ENCODE results near the gene OTOP2.

DNA sequence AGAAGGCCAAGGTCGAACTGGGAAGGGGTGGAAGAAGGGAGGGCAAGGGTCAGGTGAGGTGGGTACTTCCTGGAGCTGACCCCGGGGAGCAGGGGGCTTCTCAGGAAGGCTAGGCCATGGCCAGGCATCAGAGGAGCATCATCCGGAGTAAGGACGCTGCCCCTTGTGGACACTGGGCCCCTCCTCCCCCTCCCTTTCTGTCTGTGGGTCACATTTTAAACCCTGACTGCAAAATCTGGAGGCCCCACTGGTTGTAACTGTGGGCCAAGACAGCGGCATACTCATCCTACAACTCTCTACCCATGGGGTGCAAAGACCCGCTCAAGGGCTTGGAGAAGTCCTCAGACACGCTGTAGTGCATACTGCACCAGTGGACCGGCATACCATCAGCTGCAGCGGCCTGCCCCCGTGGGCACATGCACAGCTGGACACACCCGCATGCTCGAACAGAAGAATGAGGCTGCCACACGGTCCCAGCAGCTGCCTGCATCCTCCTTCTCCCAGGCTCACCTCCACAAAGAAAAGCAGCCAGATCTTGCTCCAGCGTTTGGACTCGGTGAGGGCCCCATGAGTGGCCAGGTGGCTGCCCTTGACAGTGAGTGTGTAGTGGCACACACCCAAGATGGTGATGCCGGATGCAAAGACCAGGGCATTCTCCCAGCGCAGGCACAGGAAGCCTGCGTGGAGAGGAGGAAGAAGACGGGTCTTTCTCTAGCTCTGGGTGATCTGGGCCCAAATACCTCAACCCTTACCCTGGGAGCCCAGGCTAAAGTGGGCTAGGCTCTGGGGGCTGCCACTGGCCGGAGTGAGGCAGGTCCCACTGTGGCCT, 31.8 kb upstream of the OTOP2 start:
- no peak for TF ChIP-seq EP300 (IDR thresholded peaks at IDR 0.05)
- TF ChIP-seq, protein P1, sequence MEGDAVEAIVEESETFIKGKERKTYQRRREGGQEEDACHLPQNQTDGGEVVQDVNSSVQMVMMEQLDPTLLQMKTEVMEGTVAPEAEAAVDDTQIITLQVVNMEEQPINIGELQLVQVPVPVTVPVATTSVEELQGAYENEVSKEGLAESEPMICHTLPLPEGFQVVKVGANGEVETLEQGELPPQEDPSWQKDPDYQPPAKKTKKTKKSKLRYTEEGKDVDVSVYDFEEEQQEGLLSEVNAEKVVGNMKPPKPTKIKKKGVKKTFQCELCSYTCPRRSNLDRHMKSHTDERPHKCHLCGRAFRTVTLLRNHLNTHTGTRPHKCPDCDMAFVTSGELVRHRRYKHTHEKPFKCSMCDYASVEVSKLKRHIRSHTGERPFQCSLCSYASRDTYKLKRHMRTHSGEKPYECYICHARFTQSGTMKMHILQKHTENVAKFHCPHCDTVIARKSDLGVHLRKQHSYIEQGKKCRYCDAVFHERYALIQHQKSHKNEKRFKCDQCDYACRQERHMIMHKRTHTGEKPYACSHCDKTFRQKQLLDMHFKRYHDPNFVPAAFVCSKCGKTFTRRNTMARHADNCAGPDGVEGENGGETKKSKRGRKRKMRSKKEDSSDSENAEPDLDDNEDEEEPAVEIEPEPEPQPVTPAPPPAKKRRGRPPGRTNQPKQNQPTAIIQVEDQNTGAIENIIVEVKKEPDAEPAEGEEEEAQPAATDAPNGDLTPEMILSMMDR (IDR thresholded peaks at IDR 0.05), result no peak
